Stimulated activated CD8-positive, alpha-beta memory T cell treated with anti-CD3 and anti-CD28 coated beads, Interleukin-15, amount 100 ng/mL, for 48 hours (primary cell): ENCODE measurements around the gene TBC1D4.
"Not testable (repeated sequence)": the region's sequence is repeated elsewhere in the genome, so short reads cannot be mapped to it uniquely, and the experiment has no call there.

Experiments
- DNase-seq, 2 donors: peaks; one replicate each; pipeline ENCODE4 v3.0.0-alpha.2; 2020; ENCODE audit warnings: low read depth in 2 of 2

The TBC1D4 gene

GRCh38 chr13:75264611-75265010 is 217.4 kb downstream of the TBC1D4 start:
- DNase-seq = no peak

GRCh38 chr13:75263741-75264407 is 218.1 kb downstream of the TBC1D4 start:
- no peak for DNase-seq

GRCh38 chr13:75258159-75258782 is 223.7 kb downstream of the TBC1D4 start:
- no peak for DNase-seq

GRCh38 chr13:75256922-75257321 is 225.0 kb downstream of the TBC1D4 start:
- no peak for DNase-seq

- DNase-seq = no peak
These were observed 226.3 kb downstream of the TBC1D4 start for GRCh38 chr13:75255653-75256052.

- no peak for DNase-seq
These were observed 226.8 kb downstream of the TBC1D4 start for GRCh38 chr13:75255147-75255546.

GRCh38 chr13:75251188-75251587 is 230.8 kb downstream of the TBC1D4 start:
- DNase-seq = no peak

GRCh38 chr13:75250526-75251178 is 231.3 kb downstream of the TBC1D4 start:
- no peak for DNase-seq

- DNase-seq = not testable (repeated sequence)
These were observed 236.4 kb downstream of the TBC1D4 start for GRCh38 chr13:75245578-75245977.

GRCh38 chr13:75240240-75240639 is 241.7 kb downstream of the TBC1D4 start:
- not testable (repeated sequence) for DNase-seq

GRCh38 chr13:75236774-75237173 is 245.2 kb downstream of the TBC1D4 start:
- DNase-seq = no peak
